ENCODE results near the gene NTRK1.

DNA sequence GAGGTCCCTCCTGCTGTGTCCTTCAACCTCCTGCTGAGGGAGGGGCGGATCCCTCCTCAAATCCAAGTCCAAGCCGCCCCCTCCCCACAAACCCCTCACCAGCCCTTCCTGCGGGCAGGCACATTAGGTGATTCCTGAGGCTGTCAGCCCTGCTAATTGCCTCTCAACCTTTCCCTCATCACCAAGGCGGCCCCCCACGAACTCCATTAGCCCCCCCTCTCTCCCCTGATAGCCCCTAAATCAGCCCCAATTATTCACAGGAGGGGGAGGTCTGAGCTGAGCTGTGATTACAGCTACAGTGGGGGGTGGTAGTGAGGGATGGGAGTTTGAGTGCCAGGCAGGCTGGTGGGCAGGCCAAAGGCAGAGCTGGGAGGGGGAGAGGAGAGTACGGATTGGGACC, 27.1 kb downstream of the NTRK1 start:
- TF ChIP-seq POLR2A (IDR thresholded peaks at IDR 0.05): no peak
- no peak for TF ChIP-seq POLR2AphosphoS5 (IDR thresholded peaks at IDR 0.05)
- TF ChIP-seq, protein P1, sequence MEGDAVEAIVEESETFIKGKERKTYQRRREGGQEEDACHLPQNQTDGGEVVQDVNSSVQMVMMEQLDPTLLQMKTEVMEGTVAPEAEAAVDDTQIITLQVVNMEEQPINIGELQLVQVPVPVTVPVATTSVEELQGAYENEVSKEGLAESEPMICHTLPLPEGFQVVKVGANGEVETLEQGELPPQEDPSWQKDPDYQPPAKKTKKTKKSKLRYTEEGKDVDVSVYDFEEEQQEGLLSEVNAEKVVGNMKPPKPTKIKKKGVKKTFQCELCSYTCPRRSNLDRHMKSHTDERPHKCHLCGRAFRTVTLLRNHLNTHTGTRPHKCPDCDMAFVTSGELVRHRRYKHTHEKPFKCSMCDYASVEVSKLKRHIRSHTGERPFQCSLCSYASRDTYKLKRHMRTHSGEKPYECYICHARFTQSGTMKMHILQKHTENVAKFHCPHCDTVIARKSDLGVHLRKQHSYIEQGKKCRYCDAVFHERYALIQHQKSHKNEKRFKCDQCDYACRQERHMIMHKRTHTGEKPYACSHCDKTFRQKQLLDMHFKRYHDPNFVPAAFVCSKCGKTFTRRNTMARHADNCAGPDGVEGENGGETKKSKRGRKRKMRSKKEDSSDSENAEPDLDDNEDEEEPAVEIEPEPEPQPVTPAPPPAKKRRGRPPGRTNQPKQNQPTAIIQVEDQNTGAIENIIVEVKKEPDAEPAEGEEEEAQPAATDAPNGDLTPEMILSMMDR (IDR thresholded peaks at IDR 0.05): no peak
- TF ChIP-seq EP300 (IDR thresholded peaks at IDR 0.05): no peak

Measured in stomach (tissue), 4 donors.